Kidney (tissue), 14 donors: Measurements from ENCODE around the gene QPCTL. TPM values are rescaled to one million over a fixed set of nuclear protein-coding genes. Genes with fewer than 3 reads are reported as not detected.
"Not testable (repeated sequence)": the region's sequence is repeated elsewhere in the genome, so short reads cannot be mapped to it uniquely, and the experiment has no call there.

ENCODE experiments used
- DNase-seq, 5 donors: peaks; one replicate each; pipeline ENCODE4 v3.0.0-alpha.2; 2013 to 2020
- FAIRE-seq: peaks from 2 replicates; lab custom pipeline; 2012; peaks lifted over from hg19 to GRCh38; lab: Jason Lieb, UNC
- H3K27ac ChIP-seq, 2 donors: one replicate each; pipeline ENCODE4 v1.7.0; 2013; ENCODE audit warnings: low read depth in 2 of 2, low read length in 2 of 2, inconsistent platforms in 1 of 2
- H3K27me3 ChIP-seq: one replicate; pipeline ENCODE4 v1.7.1; 2013; ENCODE audit warnings: low read length, inconsistent platforms; ENCODE audit not compliant: control insufficient read depth, insufficient read depth
- H3K36me3 ChIP-seq, 3 donors: one replicate each; pipeline versions ENCODE4 v1.7.0 to v1.7.1; 2013; ENCODE audit warnings: low read length in 3 of 3, control low read depth in 1 of 3, inconsistent platforms in 1 of 3; ENCODE audit not compliant: insufficient read depth in 3 of 3, control insufficient read depth in 2 of 3
- H3K4me1 ChIP-seq, 3 donors: one replicate each; pipeline versions ENCODE4 v1.7.0 to v1.7.1; 2013; ENCODE audit warnings: low read length in 3 of 3, inconsistent platforms in 1 of 3, low read depth in 1 of 3; ENCODE audit not compliant: control insufficient read depth in 2 of 3, insufficient read depth in 2 of 3
- H3K4me3 ChIP-seq, 3 donors: one replicate each; pipeline versions ENCODE4 v1.7.0 to v1.8.1; 2013; ENCODE audit warnings: low read length in 3 of 3, control low read depth in 1 of 3, inconsistent platforms in 1 of 3
- H3K9ac ChIP-seq, 3 donors: one replicate each; pipeline versions ENCODE4 v1.7.0 to v1.7.1; 2013; ENCODE audit warnings: low read length in 3 of 3, control low read depth in 1 of 3, inconsistent platforms in 1 of 3
- H3K9me3 ChIP-seq, 3 donors: one replicate each; pipeline versions ENCODE4 v1.7.0 to v1.7.1; 2013; ENCODE audit warnings: low read length in 3 of 3, control low read depth in 1 of 3, inconsistent platforms in 1 of 3; ENCODE audit not compliant: control insufficient read depth in 2 of 3, insufficient read depth in 1 of 3
- CTCF ChIP-seq: IDR thresholded peaks from 3 replicates; pipeline ENCODE4 v1.5.1; 2012; ENCODE audit warnings: mild to moderate bottlenecking, moderate library complexity, borderline replicate concordance; ENCODE audit not compliant: insufficient read depth; ENCODE audit errors: extremely low read depth
- intact Hi-C: fragments of 100-400 bp; cut with DNase I; formaldehyde crosslinking; loops from one replicate; pipeline ENCODE4 v1.11.1; 2022
- polyA plus RNA-seq: library from polyadenylated mRNA; stranded (reverse); fragments of 350-450 nt; fragmentation: Illumina TruSeq; extraction: RNeasy Lipid Tissue Mini Kit (QIAGEN cat#74804); gene quantifications from one replicate; pipeline ENCODE4 v1.2.3, GENCODE V29; 2014; ENCODE audit warnings: low read depth, low replicate concordance; ENCODE audit not compliant: insufficient read depth
- total RNA-seq: library from RNA; stranded (reverse); fragmentation: NEBNext Ultra II Directional; extraction: Animal tissue kit (Norgen Biotek cat#: 25700); gene quantifications from one replicate; pipeline ENCODE4 v1.2.1, GENCODE V29; 2021
- donor health status: control.
- donor health status: control.
- donor health status: control.
- donor health status: control.
- donor health status: control.
- donor health status: DM: yes; HTN: yes; CAD: no.
- donor health status: Normal renal cell carcinoma (clear cell type).

QPCTL gene
- total and polyA plus RNA-seq, 2 donors from 2014 or later: 6.8 to 8.0 TPM

GRCh38 chr19:45682117-45682516, 10.3 kb upstream of the QPCTL start:
- Histone ChIP-seq H3K27me3 (no peaks in the 10 kb centered on the region), H3K9me3 (no peaks in the 10 kb centered on the region), H3K9ac (peak overlapping the region in 1 of 3 donors; percentile 40), H3K4me1 (peaks cover 0 to 10% (median 5%) of the 10 kb centered on the region in 3 donors), H3K4me3 (peak overlapping the region in 1 of 3 donors; percentile 1), H3K36me3 (peaks cover 0 to 5% (median 4%) of the 10 kb centered on the region in 3 donors), H3K27ac (peak overlapping the region; percentile 63 to 67)
- DNase-seq: no peak
- intact Hi-C loops: no loop called here
- no peak for TF ChIP-seq CTCF
- no peak for FAIRE-seq

DNA sequence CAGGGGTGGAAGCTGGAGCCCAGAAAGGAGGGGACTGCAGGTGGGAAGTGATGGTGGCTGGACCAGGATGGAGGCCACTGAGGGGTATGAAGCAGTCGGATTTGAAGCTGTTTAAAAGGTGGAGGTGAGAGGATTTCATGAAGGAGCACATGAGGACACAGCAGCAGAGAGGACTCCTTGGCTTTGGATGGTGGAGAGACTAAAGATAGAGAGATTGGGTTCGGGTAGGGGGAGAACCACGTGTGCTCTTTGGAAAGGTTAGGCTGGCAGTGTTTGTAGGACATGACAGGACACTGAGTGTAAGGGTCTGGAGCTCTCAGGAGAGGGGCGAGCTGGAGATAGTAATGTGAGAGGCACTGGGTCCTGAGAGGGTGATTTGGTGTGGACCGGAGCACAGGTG, 9.6 kb upstream of the QPCTL start:
- no peak overlapping the region for H3K4me3 ChIP-seq
- H3K27me3 ChIP-seq: no peaks in the 10 kb centered on the region
- no peak overlapping the region for H3K9ac ChIP-seq
- no peak overlapping the region for H3K27ac ChIP-seq
- DNase-seq (no peak), FAIRE-seq (no peak)
- peaks cover 0 to 9% (median 2%) of the 10 kb centered on the region in 3 donors for H3K4me1 ChIP-seq
- intact Hi-C loops: no loop called here
- TF ChIP-seq CTCF: no peak
- no peaks in the 10 kb centered on the region for H3K9me3 ChIP-seq
- H3K36me3 ChIP-seq: peaks cover 0 to 13% (median 12%) of the 10 kb centered on the region in 3 donors

- H3K4me3 ChIP-seq, H3K9ac ChIP-seq, H3K4me1 ChIP-seq, H3K27me3 ChIP-seq, H3K9me3 ChIP-seq, intact Hi-C loops, FAIRE-seq, H3K27ac ChIP-seq, DNase-seq: not testable (repeated sequence)
- peaks cover 0 to 18% (median 16%) of the 10 kb centered on the region in 3 donors for H3K36me3 ChIP-seq
These were observed 7.4 kb upstream of the QPCTL start for GRCh38 chr19:45685045-45685444.

DNA sequence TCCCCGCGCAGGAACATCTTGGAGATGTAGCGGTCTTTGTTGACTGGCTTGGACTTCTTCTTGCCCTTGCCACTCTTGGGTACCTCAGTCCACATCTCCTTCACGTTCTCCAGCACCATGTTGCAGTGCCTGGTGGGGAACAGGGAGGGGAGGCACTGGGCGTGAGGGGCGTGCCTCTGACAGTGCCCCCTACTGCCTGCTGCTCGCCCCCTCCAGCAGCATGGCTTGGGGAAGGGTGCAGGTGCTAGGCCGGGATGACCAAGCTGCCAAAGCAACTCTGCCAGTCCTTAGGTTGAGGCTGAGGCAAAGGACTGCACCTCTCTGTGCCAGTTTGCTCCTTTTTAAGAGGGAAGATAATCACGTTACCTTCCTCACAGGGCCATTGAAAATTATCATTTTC, 4.9 kb upstream of the QPCTL start:
- H3K9ac ChIP-seq: no peak overlapping the region
- no peak overlapping the region for H3K27ac ChIP-seq
- H3K27me3 ChIP-seq: no peaks in the 10 kb centered on the region
- H3K4me1 ChIP-seq: no peaks in the 10 kb centered on the region
- no peaks in the 10 kb centered on the region for H3K9me3 ChIP-seq
- H3K4me3 ChIP-seq: no peak overlapping the region
- FAIRE-seq: no peak
- peaks cover 0 to 18% (median 16%) of the 10 kb centered on the region in 3 donors for H3K36me3 ChIP-seq
- no peak for DNase-seq
- no peak for TF ChIP-seq CTCF
- intact Hi-C loops: no loop called here
